ENCODE measurements around the gene ATXN1.

ATXN1 gene

DNA sequence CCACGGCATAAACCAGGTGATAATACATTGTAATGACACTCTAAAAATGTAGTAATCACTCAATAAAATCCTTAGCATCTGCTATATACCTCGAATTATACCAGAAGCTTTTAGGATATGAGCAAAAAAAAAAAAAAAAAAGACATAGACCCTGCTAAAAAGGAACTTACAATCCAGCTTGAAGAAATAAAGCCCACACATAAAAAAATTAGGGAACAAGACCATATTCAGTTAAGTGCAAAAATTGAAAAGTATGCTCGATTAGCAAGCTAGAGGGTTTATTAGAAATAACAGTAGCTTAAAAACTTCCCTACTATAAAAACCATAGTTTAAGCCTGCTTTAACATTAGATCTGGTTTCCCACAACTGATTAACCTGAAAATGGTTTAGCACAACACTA lies 387.2 kb downstream of the ATXN1 start:
- Histone ChIP-seq H3K9me3 (replicated peaks in 1 of 2; ENCODE audit: control insufficient read depth in 2 of 2, insufficient read depth in 1 of 2, low read depth in 1 of 2, low read length in 2 of 2) (no peaks in the 10 kb centered on the region), H3K4me3 (ENCODE audit: low read length in 2 of 2) (no peak overlapping the region), H3K27me3 (ENCODE audit: control insufficient read depth in 3 of 3, insufficient read depth in 3 of 3, low read depth in 1 of 3, low read length in 3 of 3) (no peaks in the 10 kb centered on the region), H3K23ac (ENCODE audit: low read depth, low read length, poor library complexity) (no peak overlapping the region), H3K27ac (replicated peaks; ENCODE audit: low read length) (no peak overlapping the region), H4K8ac (ENCODE audit: low read depth, low read length) (no peak overlapping the region), H3K4ac (ENCODE audit: low read length) (no peak overlapping the region), H2BK15ac (ENCODE audit: low read length) (no peak overlapping the region), H4K91ac (ENCODE audit: low read depth, low read length, poor library complexity) (no peak overlapping the region), H2BK120ac (ENCODE audit: low read depth, low read length) (no peak overlapping the region), H3K14ac (ENCODE audit: low read length) (no peak overlapping the region), H2AK5ac (ENCODE audit: low read depth, low read length) (no peak overlapping the region), H3K4me2 (ENCODE audit: insufficient read depth, low read length, poor library complexity, severe bottlenecking) (no peak overlapping the region), H3K36me3 (replicated peaks in 1 of 2; ENCODE audit: control insufficient read depth in 2 of 2, insufficient read depth in 2 of 2, low read length in 2 of 2) (no peaks in the 10 kb centered on the region), H3K18ac (ENCODE audit: low read length) (no peak overlapping the region), H3K79me1 (ENCODE audit: low read depth, low read length) (no peaks in the 10 kb centered on the region), H3K9ac (ENCODE audit: low read depth, low read length, poor library complexity) (no peak overlapping the region), H2BK5ac (ENCODE audit: low read length) (no peak overlapping the region), H2AFZ (ENCODE audit: low read length) (no peak overlapping the region), H3K4me1 (ENCODE audit: control insufficient read depth in 2 of 2, insufficient read depth in 1 of 2, low read depth in 1 of 2, low read length in 2 of 2) (peaks cover 7 to 12% of the 10 kb centered on the region in 2 donors), H2BK12ac (ENCODE audit: low read length) (no peak overlapping the region)
- no peak for DNase-seq (ENCODE audit: low spot score)
- no CpG with 5 or more reads among the region's 3 CpGs for WGBS, 2 donors (ENCODE audit: extremely low coverage in 2 of 2, insufficient read length in 2 of 2, insufficient replicate concordance in 1 of 2)

DNA sequence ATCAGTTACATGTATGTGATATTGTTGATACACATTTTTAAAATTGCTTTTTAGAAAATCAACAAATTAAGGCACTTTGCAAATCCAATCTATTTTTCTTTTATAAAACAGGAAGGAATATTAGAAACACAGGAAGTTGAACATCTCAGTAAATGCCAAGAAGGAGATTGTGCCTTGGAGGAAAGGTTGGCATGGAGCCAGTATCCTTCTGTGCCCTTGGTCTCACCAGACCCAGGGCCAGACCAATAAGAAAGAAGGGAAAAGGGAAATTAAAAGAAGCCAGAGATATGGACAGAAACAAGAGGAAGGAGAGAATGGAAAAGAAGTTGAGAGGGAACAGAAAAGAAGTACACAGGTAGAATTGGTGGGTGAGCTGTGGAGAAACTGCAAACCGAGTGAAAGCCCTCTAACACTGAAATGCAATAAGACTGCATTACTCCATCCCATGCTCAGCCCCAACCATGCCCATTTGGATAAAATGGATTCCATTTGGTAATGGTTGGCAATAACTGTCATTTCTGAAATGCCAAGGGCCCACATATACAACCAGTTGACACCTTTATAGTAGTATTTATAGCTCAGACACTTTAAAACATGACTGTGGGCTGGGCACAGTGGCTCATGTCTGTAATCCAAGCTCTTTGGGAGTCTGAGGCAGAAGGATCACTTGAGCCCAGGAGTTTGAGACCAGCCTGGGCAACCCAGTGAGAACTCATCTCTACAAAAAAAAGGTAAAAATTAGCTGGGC lies 389.1 kb downstream of the ATXN1 start:
- H3K27me3 ChIP-seq (ENCODE audit: control insufficient read depth in 3 of 3, insufficient read depth in 3 of 3, low read depth in 1 of 3, low read length in 3 of 3): no peaks in the 10 kb centered on the region
- H3K9me3 ChIP-seq (replicated peaks in 1 of 2; ENCODE audit: control insufficient read depth in 2 of 2, insufficient read depth in 1 of 2, low read depth in 1 of 2, low read length in 2 of 2): no peaks in the 10 kb centered on the region
- H3K4me2 ChIP-seq (ENCODE audit: insufficient read depth, low read length, poor library complexity, severe bottlenecking): no peak overlapping the region
- no peak overlapping the region for H4K91ac ChIP-seq (ENCODE audit: low read depth, low read length, poor library complexity)
- DNase-seq (ENCODE audit: low spot score): no peak
- no peak overlapping the region for H2BK120ac ChIP-seq (ENCODE audit: low read depth, low read length)
- H2BK12ac ChIP-seq (ENCODE audit: low read length): no peak overlapping the region
- no peak overlapping the region for H3K4me3 ChIP-seq (ENCODE audit: low read length in 2 of 2)
- H2AFZ ChIP-seq (ENCODE audit: low read length): no peak overlapping the region
- H2BK15ac ChIP-seq (ENCODE audit: low read length): no peak overlapping the region
- no peak overlapping the region for H2BK5ac ChIP-seq (ENCODE audit: low read length)
- H3K4me1 ChIP-seq (ENCODE audit: control insufficient read depth in 2 of 2, insufficient read depth in 1 of 2, low read depth in 1 of 2, low read length in 2 of 2): peaks cover 7 to 12% of the 10 kb centered on the region in 2 donors
- no peak overlapping the region for H3K4ac ChIP-seq (ENCODE audit: low read length)
- H3K9ac ChIP-seq (ENCODE audit: low read depth, low read length, poor library complexity): no peak overlapping the region
- H4K8ac ChIP-seq (ENCODE audit: low read depth, low read length): no peak overlapping the region
- H3K27ac ChIP-seq (replicated peaks; ENCODE audit: low read length): no peak overlapping the region
- no peak overlapping the region for H3K14ac ChIP-seq (ENCODE audit: low read length)
- H3K18ac ChIP-seq (ENCODE audit: low read length): no peak overlapping the region
- no peak overlapping the region for H2AK5ac ChIP-seq (ENCODE audit: low read depth, low read length)
- H3K23ac ChIP-seq (ENCODE audit: low read depth, low read length, poor library complexity): no peak overlapping the region
- no peaks in the 10 kb centered on the region for H3K36me3 ChIP-seq (replicated peaks in 1 of 2; ENCODE audit: control insufficient read depth in 2 of 2, insufficient read depth in 2 of 2, low read length in 2 of 2)
- WGBS, 2 donors (ENCODE audit: extremely low coverage in 2 of 2, insufficient read length in 2 of 2, insufficient replicate concordance in 1 of 2): no CpG with 5 or more reads among the region's 1 CpG
- H3K79me1 ChIP-seq (ENCODE audit: low read depth, low read length): no peaks in the 10 kb centered on the region

DNA sequence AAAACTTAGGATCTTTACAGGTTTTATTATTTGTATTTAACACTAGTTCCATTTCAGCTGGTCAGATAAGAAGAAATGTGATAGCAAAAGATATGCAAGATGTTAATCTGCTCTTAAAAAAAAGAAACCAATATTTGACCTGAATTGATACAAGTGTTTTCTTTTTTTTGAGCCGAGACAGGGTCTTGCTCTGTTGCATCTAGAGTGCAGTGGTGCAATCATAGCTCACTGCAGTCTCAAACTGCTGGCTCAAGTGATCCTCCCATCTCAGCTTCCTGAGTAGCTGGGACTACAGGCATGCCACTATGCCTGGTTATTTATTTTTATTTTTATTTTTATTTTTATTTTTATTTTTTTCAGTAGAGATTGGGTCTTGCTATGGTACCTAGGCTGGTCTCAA lies 389.9 kb downstream of the ATXN1 start:
- WGBS, 2 donors (ENCODE audit: extremely low coverage in 2 of 2, insufficient read length in 2 of 2, insufficient replicate concordance in 1 of 2): no CpG with 5 or more reads among the region's 1 CpG
- Histone ChIP-seq H3K18ac (ENCODE audit: low read length) (no peak overlapping the region), H4K8ac (ENCODE audit: low read depth, low read length) (no peak overlapping the region), H3K23ac (ENCODE audit: low read depth, low read length, poor library complexity) (no peak overlapping the region), H3K4me2 (ENCODE audit: insufficient read depth, low read length, poor library complexity, severe bottlenecking) (no peak overlapping the region), H2AK5ac (ENCODE audit: low read depth, low read length) (no peak overlapping the region), H3K36me3 (replicated peaks in 1 of 2; ENCODE audit: control insufficient read depth in 2 of 2, insufficient read depth in 2 of 2, low read length in 2 of 2) (no peaks in the 10 kb centered on the region), H3K14ac (ENCODE audit: low read length) (no peak overlapping the region), H3K4me1 (ENCODE audit: control insufficient read depth in 2 of 2, insufficient read depth in 1 of 2, low read depth in 1 of 2, low read length in 2 of 2) (peaks cover 7 to 15% of the 10 kb centered on the region in 2 donors), H2BK15ac (ENCODE audit: low read length) (no peak overlapping the region), H3K27ac (replicated peaks; ENCODE audit: low read length) (no peak overlapping the region), H3K4ac (ENCODE audit: low read length) (no peak overlapping the region), H3K27me3 (ENCODE audit: control insufficient read depth in 3 of 3, insufficient read depth in 3 of 3, low read depth in 1 of 3, low read length in 3 of 3) (no peaks in the 10 kb centered on the region), H2BK120ac (ENCODE audit: low read depth, low read length) (no peak overlapping the region), H3K4me3 (ENCODE audit: low read length in 2 of 2) (no peak overlapping the region), H4K91ac (ENCODE audit: low read depth, low read length, poor library complexity) (no peak overlapping the region), H3K79me1 (ENCODE audit: low read depth, low read length) (no peaks in the 10 kb centered on the region), H2AFZ (ENCODE audit: low read length) (no peak overlapping the region), H2BK5ac (ENCODE audit: low read length) (no peak overlapping the region), H3K9ac (ENCODE audit: low read depth, low read length, poor library complexity) (no peak overlapping the region), H2BK12ac (ENCODE audit: low read length) (no peak overlapping the region), H3K9me3 (replicated peaks in 1 of 2; ENCODE audit: control insufficient read depth in 2 of 2, insufficient read depth in 1 of 2, low read depth in 1 of 2, low read length in 2 of 2) (no peaks in the 10 kb centered on the region)
- DNase-seq (ENCODE audit: low spot score): no peak

DNA sequence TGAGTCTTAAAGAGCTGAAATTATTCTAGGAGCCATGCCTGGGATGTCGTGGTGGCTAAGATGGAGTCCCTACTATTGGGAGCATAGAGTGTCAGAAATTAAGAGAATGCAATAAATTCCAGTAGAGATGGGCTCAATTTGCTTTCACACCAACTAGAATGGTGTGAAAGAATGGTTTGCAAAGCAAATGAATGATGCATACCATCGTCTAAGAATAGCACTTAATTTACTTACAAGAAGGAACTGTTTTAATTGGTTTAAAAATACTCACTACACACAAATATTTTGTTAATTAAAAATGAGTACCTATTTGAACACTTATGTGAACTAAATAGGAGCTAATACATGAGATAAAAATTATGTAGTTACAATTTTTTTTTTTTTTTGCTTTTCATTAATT lies 390.3 kb downstream of the ATXN1 start:
- no peak overlapping the region for H3K4me3 ChIP-seq (ENCODE audit: low read length in 2 of 2)
- H2BK5ac ChIP-seq (ENCODE audit: low read length): no peak overlapping the region
- H2BK15ac ChIP-seq (ENCODE audit: low read length): no peak overlapping the region
- H2AFZ ChIP-seq (ENCODE audit: low read length): no peak overlapping the region
- H3K18ac ChIP-seq (ENCODE audit: low read length): no peak overlapping the region
- H4K91ac ChIP-seq (ENCODE audit: low read depth, low read length, poor library complexity): no peak overlapping the region
- H3K4ac ChIP-seq (ENCODE audit: low read length): no peak overlapping the region
- DNase-seq (ENCODE audit: low spot score): no peak
- H3K27me3 ChIP-seq (ENCODE audit: control insufficient read depth in 3 of 3, insufficient read depth in 3 of 3, low read depth in 1 of 3, low read length in 3 of 3): no peaks in the 10 kb centered on the region
- no peaks in the 10 kb centered on the region for H3K79me1 ChIP-seq (ENCODE audit: low read depth, low read length)
- no peak overlapping the region for H3K4me2 ChIP-seq (ENCODE audit: insufficient read depth, low read length, poor library complexity, severe bottlenecking)
- H3K14ac ChIP-seq (ENCODE audit: low read length): no peak overlapping the region
- no peak overlapping the region for H3K23ac ChIP-seq (ENCODE audit: low read depth, low read length, poor library complexity)
- H2BK120ac ChIP-seq (ENCODE audit: low read depth, low read length): no peak overlapping the region
- no peak overlapping the region for H3K9ac ChIP-seq (ENCODE audit: low read depth, low read length, poor library complexity)
- no CpG with 5 or more reads among the region's 2 CpGs for WGBS, 2 donors (ENCODE audit: extremely low coverage in 2 of 2, insufficient read length in 2 of 2, insufficient replicate concordance in 1 of 2)
- no peak overlapping the region for H2BK12ac ChIP-seq (ENCODE audit: low read length)
- H3K27ac ChIP-seq (replicated peaks; ENCODE audit: low read length): no peak overlapping the region
- H3K9me3 ChIP-seq (replicated peaks in 1 of 2; ENCODE audit: control insufficient read depth in 2 of 2, insufficient read depth in 1 of 2, low read depth in 1 of 2, low read length in 2 of 2): no peaks in the 10 kb centered on the region
- no peaks in the 10 kb centered on the region for H3K36me3 ChIP-seq (replicated peaks in 1 of 2; ENCODE audit: control insufficient read depth in 2 of 2, insufficient read depth in 2 of 2, low read length in 2 of 2)
- no peak overlapping the region for H2AK5ac ChIP-seq (ENCODE audit: low read depth, low read length)
- H3K4me1 ChIP-seq (ENCODE audit: control insufficient read depth in 2 of 2, insufficient read depth in 1 of 2, low read depth in 1 of 2, low read length in 2 of 2): peaks cover 7 to 15% of the 10 kb centered on the region in 2 donors
- H4K8ac ChIP-seq (ENCODE audit: low read depth, low read length): no peak overlapping the region
